Bladder microvascular endothelial cell (primary cell): ENCODE results near the gene WFDC12. TPM values are rescaled to one million over a fixed set of nuclear protein-coding genes. Genes with fewer than 3 reads are reported as not detected.

Experiments
- total RNA-seq: library from RNA; depleted of rRNA; stranded (reverse); fragments of >200 nt; gene quantifications from 2 replicates; pipeline ENCODE4 v1.2.3, GENCODE V29; 2014

The WFDC12 gene
- total RNA-seq: not detected in 2 replicates

DNA sequence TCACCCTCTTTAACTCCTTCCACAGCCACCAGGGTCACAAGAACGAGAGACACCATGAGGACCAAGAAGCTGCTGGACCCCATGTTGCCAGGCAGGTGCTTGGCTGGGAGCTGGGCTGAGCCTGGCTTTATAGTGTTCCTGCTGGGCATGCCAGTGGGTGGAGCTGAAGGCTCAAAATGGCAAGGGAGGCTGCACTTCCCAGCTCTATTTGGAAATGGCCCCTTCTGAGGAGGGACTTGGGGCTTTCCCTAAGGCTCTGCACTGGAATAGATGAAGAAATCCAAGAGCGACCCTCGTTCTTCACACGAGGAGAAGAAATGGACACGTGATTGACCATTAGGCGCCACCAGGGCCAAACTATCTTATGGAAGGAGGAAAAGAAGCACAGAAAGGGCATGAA is at the start of gene WFDC12:
TSS of gene WFDC12 (minus strand) at position 101 of the 400 bp plus-strand sequence. CDS start at position 83, 18 bp downstream.

DNA sequence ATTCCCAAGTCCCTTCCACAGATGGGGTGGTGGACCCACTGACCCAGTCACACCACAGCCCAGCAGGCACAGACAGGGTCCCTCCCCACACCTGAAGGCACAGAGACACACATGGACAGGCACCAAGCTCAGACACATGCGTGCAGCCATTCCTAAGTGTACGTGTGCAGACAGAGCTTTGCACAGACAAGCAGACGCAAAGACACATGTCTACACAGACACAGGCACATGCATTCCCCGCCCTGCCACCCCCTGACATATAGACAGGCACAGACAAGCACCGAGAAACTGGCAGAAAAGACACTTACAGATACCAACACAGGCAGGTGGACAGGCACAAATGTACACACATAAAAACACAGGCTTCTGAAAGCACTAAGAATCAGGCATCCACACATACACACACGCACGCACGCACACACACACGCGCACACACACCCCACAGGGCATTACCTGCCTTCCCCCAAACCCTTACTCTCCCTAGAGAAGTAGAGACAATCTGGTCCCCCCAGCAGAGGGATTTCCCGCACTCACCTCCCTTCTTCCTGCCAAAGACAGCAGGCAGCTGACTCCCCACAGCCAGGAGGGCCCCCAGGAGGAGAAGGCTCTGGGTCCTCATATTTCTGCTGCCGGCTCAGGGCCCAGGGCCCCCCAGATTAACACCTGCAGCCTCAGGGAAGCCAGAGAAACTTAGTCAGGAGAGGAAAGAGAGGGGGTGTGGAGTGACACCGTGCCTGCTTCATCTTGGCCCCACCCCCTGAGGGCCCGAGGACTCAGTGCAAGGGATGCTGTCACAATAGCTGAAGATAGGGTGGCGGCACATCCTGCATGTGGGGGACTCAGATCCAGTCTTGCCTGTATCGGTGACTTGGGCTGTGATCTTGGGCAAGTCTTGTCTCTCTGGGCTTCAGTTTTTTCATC is 9.5 kb downstream of the WFDC12 start, which contains the start of gene WFDC5:
TSS of gene WFDC5 (minus strand) at position 710 of the 921 bp plus-strand sequence. CDS start at position 619, 91 bp downstream.

DNA sequence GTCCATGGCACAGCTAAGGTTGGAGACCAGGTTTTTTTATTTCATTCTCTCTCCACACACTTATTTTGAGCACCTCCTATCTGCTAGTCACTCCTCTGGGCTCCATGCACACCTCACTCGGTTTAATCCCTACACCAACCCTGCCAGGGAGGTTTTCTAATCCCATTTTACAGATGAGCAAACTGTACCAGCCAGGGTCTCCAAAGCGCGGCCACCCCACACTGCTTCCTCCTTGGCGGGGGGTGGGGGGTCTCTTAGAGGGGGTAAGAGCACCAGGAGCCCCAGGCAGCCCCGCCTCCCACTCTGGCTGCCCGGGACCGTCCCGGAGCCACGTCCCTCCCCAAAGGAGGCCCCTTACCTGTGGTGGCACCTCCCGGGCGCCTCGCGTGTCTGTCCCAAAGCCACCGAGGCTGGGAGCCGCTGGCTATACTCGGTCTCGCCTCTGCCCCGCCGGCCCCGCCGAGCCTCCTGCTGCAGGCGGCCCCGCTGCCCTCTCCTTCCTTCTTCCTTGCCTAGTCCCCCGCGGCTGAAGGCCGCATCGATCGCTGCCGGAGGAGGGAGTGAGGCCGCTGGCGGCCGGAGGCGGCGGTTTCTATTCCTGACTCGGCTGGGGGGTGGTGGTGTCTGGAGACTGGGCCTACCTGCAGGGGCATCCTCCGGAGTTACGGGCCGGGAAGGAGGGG is 23.6 kb downstream of the WFDC12 start, which contains the start of gene KCNS1:
TSS of gene KCNS1 (minus strand) at position 565 of the 683 bp plus-strand sequence. CDS start 1,891 bp downstream, outside the sequence.

Other genes with a start within 250 kb of the WFDC12 start
- 82.9 and 133 TPM in 2 replicates for gene YWHAB, start 238.8 kb downstream of the WFDC12 start, total RNA-seq
- 1.3 and 4.5 TPM in 2 replicates for gene PABPC1L, start 214.4 kb downstream of the WFDC12 start, total RNA-seq
- 12.3 and 13.0 TPM in 2 replicates for gene TOMM34, start 164.1 kb downstream of the WFDC12 start, total RNA-seq
- gene STK4, start 158.0 kb downstream of the WFDC12 start, total RNA-seq: 13.0 and 29.7 TPM in 2 replicates
- gene KCNS1, start 23.3 kb downstream of the WFDC12 start, total RNA-seq: 0.16 and 0.38 TPM in 2 replicates
- not detected in 2 replicates for gene WFDC5, start 9.3 kb downstream of the WFDC12 start, total RNA-seq
- gene PI3, start 50.4 kb upstream of the WFDC12 start, total RNA-seq: not detected in 2 replicates
- gene SEMG1, start 82.6 kb upstream of the WFDC12 start, total RNA-seq: not detected in 2 replicates
- not detected in 2 replicates for gene SEMG2, start 96.9 kb upstream of the WFDC12 start, total RNA-seq
- 2.6 TPM in 1 of 2 replicates, not detected in the other for gene SLPI, start 130.1 kb upstream of the WFDC12 start, total RNA-seq
- gene RBPJL, start 182.4 kb upstream of the WFDC12 start, total RNA-seq: not detected in 2 replicates
- gene MATN4, start 183.8 kb upstream of the WFDC12 start, total RNA-seq: 0.06 TPM in 1 of 2 replicates, not detected in the other
- gene SDC4, start 224.0 kb upstream of the WFDC12 start, total RNA-seq: 12.6 and 88.2 TPM in 2 replicates
- gene SYS1, start 238.7 kb upstream of the WFDC12 start, total RNA-seq: 9.9 and 24.1 TPM in 2 replicates